ENCODE data around the gene TAS1R1.
"Not testable (repeated sequence)": the region's sequence is repeated elsewhere in the genome, so short reads cannot be mapped to it uniquely, and the experiment has no call there.

TAS1R1 gene

GRCh38 chr1:6592441-6592840 is 37.3 kb downstream of the TAS1R1 start:
- no peak for FAIRE-seq

GRCh38 chr1:6592865-6593593 is 37.9 kb downstream of the TAS1R1 start:
- FAIRE-seq: no peak

GRCh38 chr1:6593810-6594209 is 38.7 kb downstream of the TAS1R1 start:
- FAIRE-seq: no peak

GRCh38 chr1:6594977-6595740 is 40.1 kb downstream of the TAS1R1 start:
- no peak for FAIRE-seq

- no peak for FAIRE-seq
These were observed 41.2 kb downstream of the TAS1R1 start for GRCh38 chr1:6596351-6596750.

- no peak for FAIRE-seq
These were observed 42.0 kb downstream of the TAS1R1 start for GRCh38 chr1:6596886-6597776.

- no peak for FAIRE-seq
These were observed 42.6 kb downstream of the TAS1R1 start for GRCh38 chr1:6597777-6598131.

GRCh38 chr1:6599141-6599975 is 44.3 kb downstream of the TAS1R1 start:
- no peak for FAIRE-seq

GRCh38 chr1:6599991-6600390 is 44.9 kb downstream of the TAS1R1 start:
- not testable (repeated sequence) for FAIRE-seq

GRCh38 chr1:6600410-6601048 is 45.4 kb downstream of the TAS1R1 start:
- FAIRE-seq: no peak

GRCh38 chr1:6601049-6601922 is 46.2 kb downstream of the TAS1R1 start:
- no peak for FAIRE-seq

GRCh38 chr1:6601923-6602668 is 47.0 kb downstream of the TAS1R1 start:
- no peak for FAIRE-seq

GRCh38 chr1:6602669-6603237 is 47.6 kb downstream of the TAS1R1 start, which contains the start of gene KLHL21:
Gene KLHL21 (minus strand): TSS chr1:6602869. CDS start chr1:6602817, 52 bp downstream.
- no peak for FAIRE-seq

GRCh38 chr1:6603238-6603914 is 48.3 kb downstream of the TAS1R1 start:
- FAIRE-seq: no peak

GRCh38 chr1:6603915-6604558 is 48.9 kb downstream of the TAS1R1 start:
- FAIRE-seq: no peak

GRCh38 chr1:6612641-6613360 is 57.7 kb downstream of the TAS1R1 start:
- no peak for FAIRE-seq

- no peak for FAIRE-seq
These were observed 58.4 kb downstream of the TAS1R1 start, which contains the start of gene PHF13 for GRCh38 chr1:6613361-6614018. Gene PHF13 (plus strand): TSS chr1:6613731. CDS start chr1:6614067, 336 bp downstream.

All from A204.1 (cell line).